HG03571 (cell line): Measurements from ENCODE around the gene A4GALT.
"Not testable (repeated sequence)": the region's sequence is repeated elsewhere in the genome, so short reads cannot be mapped to it uniquely, and the experiment has no call there.

Experiments used
- ATAC-seq: cut with Tn5 transposase; IDR thresholded peaks from one replicate; pipeline ENCODE4 v1.9.1; 2021; ENCODE audit not compliant: unreplicated experiment

Gene A4GALT

DNA sequence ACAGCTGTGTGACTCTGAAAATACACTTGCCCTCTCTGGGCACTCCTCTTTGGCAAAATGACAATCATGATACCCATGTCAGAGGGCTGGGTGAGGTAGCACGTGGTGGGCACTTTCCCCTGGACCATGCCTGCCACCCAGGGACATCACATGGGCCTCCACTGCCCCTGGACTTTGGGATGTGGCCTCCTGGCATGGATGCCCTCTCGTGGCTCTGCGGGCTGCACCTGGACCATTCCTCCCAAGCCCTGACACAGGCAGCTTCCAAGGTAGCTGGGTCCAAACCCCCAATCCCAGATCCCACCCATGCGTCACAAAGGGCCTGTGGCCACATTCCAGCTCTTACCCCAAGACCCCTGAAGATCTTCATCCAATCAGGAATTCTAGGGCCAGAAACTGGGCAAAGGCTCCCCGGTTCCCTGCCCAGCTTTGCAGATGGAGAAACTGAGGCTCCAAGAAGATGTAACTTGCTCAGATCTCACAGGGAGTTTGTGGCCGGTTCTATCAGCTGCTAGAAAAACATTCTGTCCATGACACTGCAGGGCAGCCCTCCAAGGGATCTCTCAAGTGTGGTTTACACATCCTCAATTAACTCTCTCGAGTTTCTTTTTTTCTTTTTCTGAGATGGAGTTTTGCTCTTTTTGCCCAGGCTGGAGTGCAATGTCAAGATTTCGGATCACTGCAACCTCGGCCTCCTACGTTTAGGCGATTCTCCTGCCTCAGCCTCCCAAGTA is 36.0 kb downstream of the A4GALT start:
- no peak for ATAC-seq

DNA sequence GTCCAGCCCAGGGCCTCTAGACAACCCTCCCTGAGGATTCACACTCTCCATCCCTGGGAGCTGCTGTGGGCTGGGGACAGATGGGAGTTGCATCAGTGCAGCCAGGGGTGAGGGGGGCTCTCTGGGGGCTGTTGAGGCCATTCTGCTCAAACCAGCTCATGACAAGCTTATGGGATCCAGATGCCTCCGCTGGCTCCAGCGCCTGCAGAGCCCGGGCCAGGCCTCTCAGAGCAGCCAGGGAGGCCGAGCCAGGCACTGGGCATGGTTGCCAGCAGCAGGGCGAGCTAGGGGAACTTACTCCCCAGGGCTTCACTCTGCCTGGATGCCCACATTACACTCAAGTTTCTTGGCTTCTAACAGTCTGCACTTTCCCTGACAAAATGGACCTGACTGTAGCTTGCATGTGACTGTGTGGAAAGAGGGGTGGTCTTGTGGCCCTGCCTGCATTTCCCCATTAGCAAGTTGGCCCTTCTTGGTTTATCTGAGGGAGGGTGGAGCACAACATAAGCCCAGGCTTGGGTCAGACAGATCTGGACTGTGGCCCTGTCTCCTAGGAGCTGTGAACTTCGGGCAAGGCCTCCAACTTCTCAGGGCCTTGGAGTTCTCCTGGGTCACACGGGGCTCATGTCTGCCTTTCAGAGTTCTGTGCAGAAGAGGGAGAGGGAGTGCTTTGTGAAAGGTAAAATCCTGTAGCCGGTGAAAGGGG is 36.9 kb downstream of the A4GALT start:
- ATAC-seq = no peak

- ATAC-seq = no peak
These were observed 38.4 kb downstream of the A4GALT start for GRCh38 chr22:42682113-42682851.

- ATAC-seq = no peak
These were observed 40.0 kb downstream of the A4GALT start for GRCh38 chr22:42680648-42681047.

DNA sequence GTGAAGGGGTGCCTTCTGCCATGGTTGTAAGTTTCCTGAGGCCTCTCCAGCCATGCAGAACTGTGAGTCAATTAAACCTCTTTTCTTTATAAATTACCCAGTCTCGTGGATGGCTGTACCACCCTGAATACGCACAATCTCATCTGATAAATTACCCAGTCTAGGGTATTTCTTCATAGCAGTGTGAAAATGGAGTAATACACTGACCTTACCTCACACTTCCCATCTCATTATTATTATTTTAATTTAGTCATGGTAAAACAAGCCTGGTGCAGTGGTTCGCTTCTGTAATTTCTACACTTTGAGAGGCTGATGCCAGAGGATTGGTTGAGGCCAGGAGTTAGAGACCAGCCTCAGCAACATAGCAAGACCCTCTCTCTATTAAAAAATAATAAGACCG is 41.0 kb downstream of the A4GALT start:
- no peak for ATAC-seq

DNA sequence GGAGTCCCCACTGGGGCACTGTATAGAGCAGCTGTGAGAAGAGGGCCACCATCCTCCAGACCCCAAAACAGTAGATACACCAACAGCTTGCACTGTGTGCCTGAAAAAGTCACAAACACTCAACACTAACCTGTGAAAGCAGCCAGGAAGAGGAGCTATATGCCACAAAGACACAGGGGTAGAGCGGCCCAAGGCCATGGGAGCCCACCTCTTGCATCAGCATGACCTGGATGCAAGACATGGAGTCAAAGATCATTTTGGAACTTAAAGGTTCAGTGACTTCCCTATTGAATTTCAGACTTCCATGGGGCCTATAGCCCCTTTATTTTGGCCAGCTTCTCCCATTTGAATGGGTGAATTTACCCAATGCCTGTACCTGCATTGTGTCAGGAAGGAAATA is 41.8 kb downstream of the A4GALT start:
- ATAC-seq = no peak

- ATAC-seq = not testable (repeated sequence)
These were observed 42.7 kb downstream of the A4GALT start for GRCh38 chr22:42677936-42678335.

DNA sequence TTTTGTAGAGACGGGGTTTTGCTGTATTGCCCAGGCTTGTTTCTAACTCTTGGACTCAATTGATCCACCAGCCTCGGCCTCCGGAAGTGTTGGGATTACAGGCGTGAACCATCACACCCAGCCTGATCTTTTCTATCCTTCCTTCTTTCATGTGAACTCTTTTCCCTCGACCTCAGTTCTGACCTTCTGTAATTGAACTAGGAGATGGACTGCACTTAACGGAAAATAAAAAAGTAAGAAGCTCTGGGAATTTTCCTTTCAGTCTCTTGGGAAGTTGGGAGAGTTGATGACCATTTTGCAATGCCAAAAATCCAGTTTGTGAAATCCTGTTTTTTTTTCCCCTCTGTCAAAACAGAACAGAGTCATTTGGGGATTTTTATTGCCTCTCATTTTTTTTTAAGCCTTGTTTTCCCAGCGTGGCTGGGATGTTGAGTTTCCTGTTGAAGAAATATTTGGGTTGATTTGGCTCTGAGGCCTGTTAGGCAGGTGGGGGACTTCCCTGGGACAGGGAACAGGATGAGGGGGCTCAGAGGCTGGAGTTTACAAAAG is 44.5 kb downstream of the A4GALT start:
- no peak for ATAC-seq

- ATAC-seq = no peak
These were observed 46.7 kb downstream of the A4GALT start for GRCh38 chr22:42673898-42674401.

- not testable (repeated sequence) for ATAC-seq
These were observed 47.6 kb downstream of the A4GALT start for GRCh38 chr22:42673071-42673470.

- no peak for ATAC-seq
These were observed 49.6 kb downstream of the A4GALT start for GRCh38 chr22:42670921-42671709.

DNA sequence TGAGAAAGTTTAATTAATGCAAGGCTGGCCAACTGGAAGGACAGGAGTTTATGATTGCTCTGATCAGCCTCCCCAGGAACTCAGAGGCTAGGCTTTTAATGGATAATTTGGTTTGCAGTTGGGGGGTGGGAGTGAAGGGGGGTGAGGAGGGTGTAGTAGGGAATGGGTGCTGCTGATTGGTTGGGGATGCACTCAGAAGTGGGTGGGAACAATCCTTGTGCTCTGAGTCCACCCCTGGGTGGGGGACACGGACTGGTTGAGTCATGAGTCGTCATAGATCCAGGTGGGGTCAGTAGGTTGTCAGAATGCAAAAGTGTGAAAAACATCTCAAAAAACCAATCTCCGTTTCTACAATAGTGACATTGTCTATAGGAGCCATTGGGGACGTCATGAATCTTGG is 50.6 kb downstream of the A4GALT start:
- no peak for ATAC-seq

DNA sequence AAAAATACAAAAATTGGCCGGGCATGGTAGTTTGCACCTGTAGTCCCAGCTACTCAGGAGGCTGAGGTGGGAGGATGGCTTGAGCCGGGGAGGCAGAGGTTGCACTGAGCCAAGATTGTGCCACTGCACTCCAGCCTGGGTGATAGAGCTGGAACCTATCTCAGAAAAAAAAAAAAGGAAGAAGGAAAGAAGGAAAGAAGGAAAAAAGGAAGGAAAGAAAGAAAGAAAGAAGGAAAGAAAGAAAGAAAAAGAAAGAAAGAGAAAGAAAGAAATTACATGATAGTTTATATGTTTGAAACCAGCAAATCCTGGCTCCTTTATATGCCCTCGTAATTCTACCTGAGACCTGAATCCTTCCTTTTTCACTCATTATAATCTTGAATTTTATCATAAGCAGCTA is 54.3 kb downstream of the A4GALT start:
- not testable (repeated sequence) for ATAC-seq

DNA sequence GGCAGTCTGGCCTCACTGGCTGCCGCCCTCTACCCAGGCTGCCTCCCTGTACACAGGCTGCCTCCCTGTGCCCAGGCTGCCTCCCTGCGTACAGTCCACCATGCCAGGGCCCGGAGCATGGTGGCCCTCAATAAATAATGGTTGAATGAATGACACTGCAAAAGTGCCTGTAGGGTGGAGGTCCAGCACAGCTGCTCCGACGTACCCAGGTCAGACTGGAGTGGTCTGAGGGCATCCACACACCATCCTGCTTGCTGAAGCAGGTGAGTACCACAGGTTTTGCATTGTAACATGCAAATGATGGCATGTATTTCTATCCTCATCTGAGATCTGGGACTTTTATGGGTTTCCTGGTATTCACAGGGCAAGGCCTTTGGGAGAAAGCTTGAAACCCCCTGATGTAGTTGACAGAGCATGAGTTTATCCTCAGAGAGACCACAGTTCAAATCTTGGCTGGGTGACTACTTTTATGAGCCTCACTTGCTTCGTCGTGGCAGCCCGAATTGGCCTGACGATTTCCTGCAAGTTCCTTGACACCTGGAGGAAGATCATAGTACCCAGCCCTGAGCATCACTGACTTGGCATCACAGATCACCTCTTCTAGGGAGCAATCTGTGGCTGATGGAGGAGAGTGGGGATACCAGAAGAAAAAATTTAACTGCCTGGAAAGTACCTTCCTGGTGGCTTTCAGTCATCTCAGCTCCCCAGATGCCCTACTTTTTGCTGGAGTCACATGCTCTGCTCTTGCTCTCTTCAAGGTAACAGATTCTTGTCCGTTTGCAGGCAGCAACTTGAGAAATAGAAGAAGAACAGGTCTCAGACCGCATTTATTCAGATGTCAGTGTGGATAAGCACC is 55.5 kb downstream of the A4GALT start:
- no peak for ATAC-seq

DNA sequence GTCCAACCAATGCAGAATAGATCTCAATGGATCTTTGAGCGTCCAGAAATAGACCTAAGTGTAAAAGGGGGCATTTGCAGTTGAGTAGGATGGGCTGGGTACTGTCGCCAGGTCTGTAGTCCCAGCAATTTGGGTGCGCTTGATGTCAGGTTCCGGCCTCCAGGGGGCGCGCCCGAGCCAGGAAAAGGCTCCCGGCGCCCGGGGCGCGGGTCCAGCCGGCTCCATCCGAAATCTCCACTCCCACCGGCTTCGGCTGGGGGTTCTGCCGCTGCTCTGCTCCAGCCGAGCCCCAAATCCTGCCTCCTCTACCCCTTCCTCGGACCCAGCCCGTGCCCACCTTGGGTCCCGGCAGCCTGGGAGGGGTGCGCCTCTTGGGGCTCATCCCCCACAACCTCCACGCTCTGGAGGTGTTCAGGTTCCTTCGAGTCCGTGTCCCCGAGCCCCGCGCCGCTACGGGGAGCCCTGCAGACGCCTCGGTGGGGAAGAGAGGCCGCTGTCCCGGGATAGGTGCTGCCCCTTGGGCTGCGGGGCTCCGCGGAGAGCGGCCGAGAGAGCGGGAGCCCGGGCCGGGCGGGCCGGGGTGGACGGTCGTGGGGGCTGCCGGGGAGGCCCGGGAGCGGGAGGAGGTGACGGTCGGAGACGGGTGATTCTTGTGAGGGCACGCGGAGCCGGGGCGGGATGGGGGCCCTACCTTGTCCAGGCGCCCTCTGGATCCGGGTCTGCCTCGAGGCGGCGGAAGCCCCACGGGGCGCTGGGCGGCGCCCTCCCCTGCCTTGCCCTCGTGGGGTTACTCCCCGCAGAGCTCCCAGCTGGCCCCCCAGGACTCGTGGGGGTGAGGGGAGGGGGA is 58.5 kb downstream of the A4GALT start:
- no peak for ATAC-seq

GRCh38 chr22:42656578-42656977 is 64.1 kb downstream of the A4GALT start:
- no peak for ATAC-seq

- peak; percentile 41 for ATAC-seq
These were observed 65.0 kb downstream of the A4GALT start for GRCh38 chr22:42655693-42656092.

- ATAC-seq = no peak
These were observed 66.1 kb downstream of the A4GALT start for GRCh38 chr22:42654436-42655073.
